SK-N-SH treated with all-trans-retinoic acid at 6 μM for 48 hours (cell line): Measurements from ENCODE around the gene WDR12.

Source experiments
- ARNTL ChIP-seq: fragments of 450-650 bp; formaldehyde crosslinking; IDR thresholded peaks from 2 replicates; pipeline ENCODE4 v1.5.0; 2020; ENCODE audit warnings: low read depth, mild to moderate bottlenecking, moderate library complexity, borderline replicate concordance
- CSDC2 ChIP-seq: fragments of 250-450 bp; sonication (Bioruptor Pico); IDR thresholded peaks from 2 replicates; pipeline ENCODE4 v1.5.0; 2020; ENCODE audit warnings: mild to moderate bottlenecking, moderate library complexity
- PPARA ChIP-seq: fragments of 250-450 bp; sonication (Bioruptor Pico); IDR thresholded peaks from 2 replicates; pipeline ENCODE4 v1.5.0; 2020; ENCODE audit warnings: mild to moderate bottlenecking, borderline replicate concordance
- RARB ChIP-seq: fragments of 250-450 bp; sonication (Bioruptor Pico); IDR thresholded peaks from 2 replicates; pipeline ENCODE4 v1.8.0; 2021; ENCODE audit warnings: mild to moderate bottlenecking, moderate library complexity
- SNAI2 ChIP-seq: fragments of 250-450 bp; sonication (Bioruptor Pico); IDR thresholded peaks from 2 replicates; pipeline ENCODE4 v1.5.0; 2020; ENCODE audit warnings: mild to moderate bottlenecking, moderate library complexity
- ZNF70 ChIP-seq: fragments of 450-650 bp; formaldehyde crosslinking; IDR thresholded peaks from 2 replicates; pipeline ENCODE4 v1.5.0; 2020; ENCODE audit warnings: mild to moderate bottlenecking, moderate library complexity
- ZNF8 ChIP-seq: fragments of 450-650 bp; formaldehyde crosslinking; IDR thresholded peaks from 2 replicates; pipeline ENCODE4 v1.5.0; 2020; ENCODE audit warnings: mild to moderate bottlenecking, moderate library complexity
- TF ChIP-seq, protein P1 (sequence below): fragments of 250-450 bp; sonication (Bioruptor Pico); IDR thresholded peaks from 2 replicates; pipeline ENCODE4 v1.8.0; 2020; ENCODE audit warnings: mild to moderate bottlenecking, moderate library complexity, borderline replicate concordance
- TF ChIP-seq, protein P2 (sequence below): fragments of 250-450 bp; sonication (Bioruptor Pico); IDR thresholded peaks from 2 replicates; pipeline ENCODE4 v1.5.1; 2020; ENCODE audit warnings: low read depth, mild to moderate bottlenecking, moderate library complexity
- TF ChIP-seq, protein P3 (sequence below): fragments of 250-450 bp; sonication (Bioruptor Pico); IDR thresholded peaks from 2 replicates; pipeline ENCODE4 v1.8.0; 2021; ENCODE audit warnings: low read depth, mild to moderate bottlenecking, moderate library complexity, borderline replicate concordance

DNA sequence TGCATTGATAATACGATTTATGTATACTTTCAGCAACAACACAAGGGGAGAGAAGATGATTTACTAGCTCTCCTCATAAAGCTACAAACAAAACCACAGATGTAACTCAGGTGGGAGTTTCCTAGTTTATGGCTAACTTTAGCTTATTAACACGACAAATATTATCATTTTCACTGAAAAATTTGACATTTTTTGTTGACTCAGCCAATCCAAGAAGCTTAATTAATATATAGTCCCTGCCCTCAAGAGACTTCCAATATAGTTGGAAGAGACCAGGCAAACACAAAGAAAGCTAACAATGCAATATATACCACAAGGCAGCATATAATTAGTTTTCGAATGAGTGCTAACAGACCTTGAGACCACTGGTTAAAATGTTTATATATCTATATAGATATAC lies 775 bp downstream of the WDR12 start:
- TF ChIP-seq RARB (CRISPR knock-in tag) (no peak), CSDC2 (CRISPR knock-in tag) (no peak), PPARA (no peak), SNAI2 (CRISPR knock-in tag) (no peak), ZNF8 (CRISPR knock-in tag) (no peak), ZNF70 (CRISPR knock-in tag) (no peak), ARNTL (CRISPR knock-in tag) (no peak)
- TF ChIP-seq, protein P1, sequence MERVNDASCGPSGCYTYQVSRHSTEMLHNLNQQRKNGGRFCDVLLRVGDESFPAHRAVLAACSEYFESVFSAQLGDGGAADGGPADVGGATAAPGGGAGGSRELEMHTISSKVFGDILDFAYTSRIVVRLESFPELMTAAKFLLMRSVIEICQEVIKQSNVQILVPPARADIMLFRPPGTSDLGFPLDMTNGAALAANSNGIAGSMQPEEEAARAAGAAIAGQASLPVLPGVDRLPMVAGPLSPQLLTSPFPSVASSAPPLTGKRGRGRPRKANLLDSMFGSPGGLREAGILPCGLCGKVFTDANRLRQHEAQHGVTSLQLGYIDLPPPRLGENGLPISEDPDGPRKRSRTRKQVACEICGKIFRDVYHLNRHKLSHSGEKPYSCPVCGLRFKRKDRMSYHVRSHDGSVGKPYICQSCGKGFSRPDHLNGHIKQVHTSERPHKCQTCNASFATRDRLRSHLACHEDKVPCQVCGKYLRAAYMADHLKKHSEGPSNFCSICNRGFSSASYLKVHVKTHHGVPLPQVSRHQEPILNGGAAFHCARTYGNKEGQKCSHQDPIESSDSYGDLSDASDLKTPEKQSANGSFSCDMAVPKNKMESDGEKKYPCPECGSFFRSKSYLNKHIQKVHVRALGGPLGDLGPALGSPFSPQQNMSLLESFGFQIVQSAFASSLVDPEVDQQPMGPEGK (CRISPR knock-in tag), result no peak
- TF ChIP-seq, protein P2, sequence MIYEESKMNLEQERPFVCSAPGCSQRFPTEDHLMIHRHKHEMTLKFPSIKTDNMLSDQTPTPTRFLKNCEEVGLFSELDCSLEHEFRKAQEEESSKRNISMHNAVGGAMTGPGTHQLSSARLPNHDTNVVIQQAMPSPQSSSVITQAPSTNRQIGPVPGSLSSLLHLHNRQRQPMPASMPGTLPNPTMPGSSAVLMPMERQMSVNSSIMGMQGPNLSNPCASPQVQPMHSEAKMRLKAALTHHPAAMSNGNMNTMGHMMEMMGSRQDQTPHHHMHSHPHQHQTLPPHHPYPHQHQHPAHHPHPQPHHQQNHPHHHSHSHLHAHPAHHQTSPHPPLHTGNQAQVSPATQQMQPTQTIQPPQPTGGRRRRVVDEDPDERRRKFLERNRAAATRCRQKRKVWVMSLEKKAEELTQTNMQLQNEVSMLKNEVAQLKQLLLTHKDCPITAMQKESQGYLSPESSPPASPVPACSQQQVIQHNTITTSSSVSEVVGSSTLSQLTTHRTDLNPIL, result no peak
- TF ChIP-seq, protein P3, sequence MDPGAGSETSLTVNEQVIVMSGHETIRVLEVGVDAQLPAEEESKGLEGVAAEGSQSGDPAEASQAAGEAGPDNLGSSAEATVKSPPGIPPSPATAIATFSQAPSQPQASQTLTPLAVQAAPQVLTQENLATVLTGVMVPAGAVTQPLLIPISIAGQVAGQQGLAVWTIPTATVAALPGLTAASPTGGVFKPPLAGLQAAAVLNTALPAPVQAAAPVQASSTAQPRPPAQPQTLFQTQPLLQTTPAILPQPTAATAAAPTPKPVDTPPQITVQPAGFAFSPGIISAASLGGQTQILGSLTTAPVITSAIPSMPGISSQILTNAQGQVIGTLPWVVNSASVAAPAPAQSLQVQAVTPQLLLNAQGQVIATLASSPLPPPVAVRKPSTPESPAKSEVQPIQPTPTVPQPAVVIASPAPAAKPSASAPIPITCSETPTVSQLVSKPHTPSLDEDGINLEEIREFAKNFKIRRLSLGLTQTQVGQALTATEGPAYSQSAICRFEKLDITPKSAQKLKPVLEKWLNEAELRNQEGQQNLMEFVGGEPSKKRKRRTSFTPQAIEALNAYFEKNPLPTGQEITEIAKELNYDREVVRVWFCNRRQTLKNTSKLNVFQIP (CRISPR knock-in tag), result no peak
